NCI-H1694 treated with DMSO at 0.1 percent for 48 hours (cell line): ENCODE data around the gene METTL8.
"Not testable (repeated sequence)": the region's sequence is repeated elsewhere in the genome, so short reads cannot be mapped to it uniquely, and the experiment has no call there.

Source experiments
- DNase-seq: peaks from one replicate; lab custom pipeline; 2025; lab: John Stamatoyannopoulos, UW

METTL8 gene

DNA sequence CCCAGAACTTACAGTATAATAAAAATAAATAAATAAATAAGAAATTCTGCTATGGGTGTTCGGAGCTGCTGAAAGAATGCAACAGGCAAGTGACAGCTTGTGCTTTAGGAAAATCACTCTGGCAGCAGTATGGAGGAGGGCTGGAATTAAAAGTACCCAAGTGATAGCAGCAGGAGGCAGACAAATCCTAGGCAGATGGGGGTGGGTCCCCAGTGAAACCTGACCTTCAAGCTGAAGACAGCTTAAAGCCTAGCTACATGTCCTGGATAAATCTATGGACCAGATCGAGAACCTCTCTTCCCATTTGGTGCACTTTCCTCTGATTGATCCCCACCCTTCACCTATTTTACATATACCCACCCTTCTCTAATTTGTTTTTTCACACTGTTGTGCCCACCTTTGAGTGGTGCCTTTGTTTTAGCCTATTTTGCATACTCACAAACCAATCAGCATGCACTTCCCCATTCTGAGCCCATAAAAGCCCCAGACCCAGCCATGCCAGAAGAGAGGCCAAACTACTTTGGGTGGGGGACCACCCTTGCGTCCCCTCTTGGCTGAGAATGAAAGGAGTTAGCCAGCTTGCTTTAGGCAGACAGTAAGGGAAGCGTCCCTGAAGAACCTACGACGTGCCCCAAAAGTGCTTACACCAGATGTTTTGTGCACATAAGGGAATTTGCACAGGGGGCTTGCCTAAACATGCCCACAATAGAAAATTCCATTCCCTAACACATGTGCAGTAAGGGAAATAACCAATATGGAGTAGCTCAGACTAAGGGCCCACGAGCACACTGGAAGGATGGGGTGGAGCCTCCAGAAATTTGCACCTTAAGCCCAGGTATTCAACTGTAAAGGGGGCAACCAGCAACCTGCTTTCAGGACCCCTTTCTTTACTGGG is 3.0 kb downstream of the METTL8 start:
- DNase-seq: peak; percentile 51

DNA sequence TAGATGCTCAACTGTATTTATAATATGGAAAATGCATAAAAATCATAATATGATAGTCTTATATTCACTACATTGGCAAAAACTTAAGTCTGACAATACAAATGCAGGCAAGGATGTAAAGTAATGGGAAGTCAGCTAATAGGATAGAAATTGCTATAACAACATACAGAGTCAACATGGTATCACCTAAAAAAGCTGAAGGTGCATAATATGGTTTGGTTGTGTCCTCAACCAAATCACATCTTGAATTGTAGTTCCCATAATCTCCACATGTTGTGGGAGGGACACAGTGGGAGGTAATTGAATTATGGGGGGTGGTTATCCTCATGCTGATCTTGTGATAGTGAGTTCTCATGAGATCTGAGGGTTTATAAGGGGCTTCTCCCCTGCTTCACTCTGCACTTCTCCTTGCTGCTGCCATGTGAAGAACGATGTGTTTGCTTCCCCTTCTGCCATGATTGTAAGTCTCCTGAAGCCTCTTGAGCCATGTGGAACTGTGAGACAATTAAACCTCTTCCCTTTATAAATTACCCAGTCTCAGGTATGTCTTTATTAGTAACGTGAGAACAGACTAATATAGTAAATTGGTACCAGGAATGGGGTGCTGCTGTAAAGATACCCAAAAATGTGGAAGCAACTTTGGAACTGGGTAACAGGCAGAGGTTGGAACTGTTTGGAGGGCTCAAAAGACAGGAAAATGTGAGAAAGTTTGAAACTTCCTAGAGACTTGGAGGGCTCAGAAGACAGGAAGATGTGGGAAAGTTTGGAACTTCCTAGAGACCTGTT is 10.9 kb downstream of the METTL8 start:
- DNase-seq: not testable (repeated sequence)

DNA sequence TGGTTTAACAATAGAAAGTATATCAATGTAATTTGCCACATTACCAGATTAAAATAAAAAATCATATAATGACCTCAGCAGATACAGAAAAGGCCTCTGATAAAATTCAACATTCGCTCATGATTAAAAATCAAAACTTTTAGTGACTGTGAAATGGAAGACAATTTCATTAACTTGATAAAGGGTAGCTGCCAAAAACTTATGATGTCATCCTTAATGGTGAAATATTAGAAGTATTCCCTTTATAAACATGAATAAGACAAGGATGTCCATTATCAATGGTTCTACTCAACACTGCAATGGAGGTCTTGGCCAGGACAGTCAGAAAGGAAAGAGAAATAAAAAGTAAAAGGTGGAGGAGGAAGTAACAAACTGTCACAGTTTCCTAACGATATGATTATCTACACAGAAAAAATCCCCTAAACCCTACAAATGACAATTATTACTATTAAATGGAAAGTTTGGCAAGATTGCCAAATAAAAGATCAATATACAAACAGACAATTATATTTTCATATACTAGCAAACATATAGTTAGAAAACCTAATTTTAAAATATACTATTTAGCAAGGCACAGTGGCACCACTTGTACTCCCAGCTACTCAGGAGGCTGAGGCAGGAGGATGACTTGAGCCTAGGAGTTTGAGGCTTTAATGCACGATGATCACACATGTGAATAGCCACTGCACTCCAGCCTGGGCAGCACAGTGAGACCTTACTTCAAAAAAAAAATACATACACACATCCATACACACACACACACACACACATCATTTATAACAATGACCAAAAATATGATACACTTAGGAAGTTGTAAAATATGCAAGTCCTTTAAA is 12.8 kb downstream of the METTL8 start:
- no peak for DNase-seq

DNA sequence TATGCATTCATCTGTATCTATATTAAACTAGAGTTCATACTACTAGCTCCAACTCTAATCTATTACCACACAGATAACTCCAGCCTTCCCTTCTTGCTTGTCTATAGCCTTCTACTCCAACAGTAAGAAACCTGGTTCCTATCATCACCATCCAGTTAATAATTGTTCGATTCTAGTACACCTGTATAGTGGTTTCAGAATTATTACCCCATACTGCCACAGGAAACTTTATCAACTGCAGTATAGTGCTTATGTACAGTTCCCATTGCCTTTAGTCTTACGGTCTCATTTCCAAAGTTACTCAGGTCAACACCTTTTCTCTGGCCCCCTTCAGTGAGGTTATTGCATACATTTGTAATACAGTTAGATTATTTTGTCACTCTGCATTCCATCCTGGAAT is 14.5 kb downstream of the METTL8 start:
- no peak for DNase-seq

DNA sequence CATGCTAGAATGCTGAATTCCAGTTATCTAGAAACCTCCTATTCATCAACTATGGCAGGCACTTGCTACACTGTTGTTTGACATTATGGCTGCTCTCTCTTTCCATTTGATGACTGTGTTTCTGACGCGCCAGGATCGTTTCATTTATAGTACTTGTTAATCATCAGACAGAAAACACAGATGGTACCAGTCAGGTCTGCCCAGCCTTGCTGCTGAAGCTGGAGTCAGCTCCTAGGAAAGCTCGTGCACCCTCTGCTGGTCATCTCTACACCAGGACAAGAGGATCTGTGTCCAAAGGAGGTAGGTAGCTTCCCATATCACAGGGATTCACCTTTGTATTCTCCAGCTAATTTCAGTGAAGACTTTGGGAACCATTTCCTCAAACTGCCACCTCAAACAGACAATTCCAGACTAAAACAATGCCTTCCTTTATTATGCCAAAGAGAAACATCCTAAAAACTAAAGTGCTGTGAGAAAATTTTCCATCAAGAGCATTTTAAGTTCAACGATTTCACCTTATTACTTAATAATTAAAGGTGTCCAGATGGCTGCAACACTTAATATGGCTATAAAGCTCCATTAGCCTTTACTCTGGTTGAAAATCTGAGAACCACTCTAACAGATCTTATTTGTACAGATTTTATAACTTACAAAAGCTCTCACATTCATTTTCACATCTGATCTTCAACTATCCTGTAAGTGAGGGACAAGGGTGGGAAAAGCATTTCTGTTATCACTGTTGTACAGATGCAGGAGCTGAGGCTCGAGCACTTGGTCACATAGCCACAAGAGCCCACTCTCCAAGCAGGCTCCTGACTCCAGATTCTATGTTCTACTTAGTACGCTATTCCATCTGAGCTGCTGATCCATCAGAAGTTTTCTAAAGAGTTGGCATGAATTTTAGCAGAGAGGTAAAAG is 17.5 kb downstream of the METTL8 start:
- DNase-seq: peak; percentile 99

DNA sequence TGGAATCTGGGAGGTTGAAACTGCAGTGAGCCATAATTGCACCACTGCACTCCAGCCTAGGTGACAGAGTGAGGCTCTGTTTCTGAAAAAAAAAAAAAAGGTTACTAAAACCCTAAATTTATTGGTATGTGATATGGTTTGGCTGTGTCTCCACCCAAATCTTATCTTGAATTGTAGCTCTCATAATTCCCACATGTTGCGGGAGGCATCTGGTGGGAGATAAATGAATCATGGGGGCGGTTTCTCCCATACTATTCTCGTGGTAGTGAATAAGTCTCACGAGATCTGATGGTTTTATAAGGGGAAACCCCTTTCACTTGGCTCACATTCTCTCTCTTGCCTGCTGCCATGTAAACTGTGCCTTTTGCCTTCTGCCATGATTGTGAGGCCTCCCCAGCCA is 19.1 kb downstream of the METTL8 start:
- not testable (repeated sequence) for DNase-seq

DNA sequence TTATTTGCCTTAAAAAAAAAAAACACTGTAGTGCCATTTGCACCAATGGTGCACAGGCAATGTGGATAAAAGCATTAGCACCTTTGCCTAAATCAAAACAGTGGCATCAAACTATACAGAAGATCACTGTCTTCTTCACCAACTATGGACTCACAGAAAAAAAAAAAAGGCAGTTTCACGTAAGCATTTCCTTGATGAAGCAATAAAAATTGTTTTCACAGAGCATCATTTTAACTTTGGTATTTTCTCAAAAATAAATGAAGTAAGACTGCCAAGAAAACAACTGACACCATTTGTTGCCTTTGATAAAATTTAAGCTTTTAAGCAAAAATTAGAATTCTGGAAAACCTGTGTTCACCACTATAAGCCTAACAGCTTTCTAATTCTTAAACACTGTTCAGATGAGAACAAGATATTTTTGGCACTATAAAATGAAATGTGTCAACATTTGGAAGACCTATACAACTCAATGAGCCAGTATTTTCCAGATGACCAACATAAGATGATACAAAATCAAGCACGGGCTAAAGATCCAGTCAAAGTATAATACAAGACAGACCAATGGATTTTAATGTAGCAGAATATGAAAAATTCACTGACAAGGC is 21.1 kb downstream of the METTL8 start:
- no peak for DNase-seq

DNA sequence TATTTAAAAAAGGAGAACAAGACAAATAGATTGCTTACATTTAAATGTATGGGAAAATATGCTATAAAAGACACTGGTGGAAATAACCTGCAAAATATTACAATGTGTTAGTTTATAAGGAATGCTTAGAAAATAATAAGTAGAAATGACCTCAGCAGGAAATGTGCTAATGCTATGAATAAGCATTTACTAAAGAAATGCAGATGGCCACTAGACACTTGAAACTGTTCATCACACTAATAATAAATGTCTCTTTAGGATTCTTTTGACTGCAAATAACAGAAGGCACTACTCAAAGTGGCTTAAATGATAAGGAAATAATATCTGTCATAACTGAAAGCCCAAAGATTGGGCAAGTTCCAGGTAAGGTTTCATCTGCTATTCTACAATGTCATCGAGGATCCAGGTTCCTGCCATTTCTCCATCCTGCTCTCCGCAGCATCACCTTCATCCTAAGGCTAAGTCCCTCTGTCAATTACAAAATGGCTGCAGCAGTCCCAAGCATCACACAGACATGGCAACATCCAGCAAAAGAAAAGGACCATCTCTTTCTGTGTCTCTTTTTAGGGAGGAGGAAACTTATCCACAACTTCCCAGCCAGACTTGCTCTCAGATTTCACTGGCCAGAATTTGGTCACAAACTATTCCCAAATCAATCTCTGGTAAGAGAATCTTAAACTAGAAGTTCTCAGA is 21.9 kb downstream of the METTL8 start:
- DNase-seq: no peak

DNA sequence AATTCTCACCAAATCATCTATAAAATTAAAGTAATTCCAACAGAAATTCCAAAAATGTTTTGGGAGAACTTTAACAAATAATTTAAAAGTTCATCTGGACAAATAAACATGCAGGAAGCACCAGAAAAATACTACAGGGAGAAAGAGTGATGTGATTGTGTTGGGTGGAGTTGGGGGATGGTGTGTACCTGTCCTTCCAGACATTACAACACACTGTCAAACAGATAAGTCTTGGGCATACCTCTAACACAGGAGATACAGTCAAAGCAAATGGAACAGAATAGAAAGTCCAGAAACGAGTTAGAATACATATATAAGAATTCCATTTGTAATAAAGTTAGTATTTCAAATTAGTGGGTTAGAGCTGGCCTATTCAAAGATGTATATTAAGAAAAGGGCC is 22.6 kb downstream of the METTL8 start:
- DNase-seq: no peak

DNA sequence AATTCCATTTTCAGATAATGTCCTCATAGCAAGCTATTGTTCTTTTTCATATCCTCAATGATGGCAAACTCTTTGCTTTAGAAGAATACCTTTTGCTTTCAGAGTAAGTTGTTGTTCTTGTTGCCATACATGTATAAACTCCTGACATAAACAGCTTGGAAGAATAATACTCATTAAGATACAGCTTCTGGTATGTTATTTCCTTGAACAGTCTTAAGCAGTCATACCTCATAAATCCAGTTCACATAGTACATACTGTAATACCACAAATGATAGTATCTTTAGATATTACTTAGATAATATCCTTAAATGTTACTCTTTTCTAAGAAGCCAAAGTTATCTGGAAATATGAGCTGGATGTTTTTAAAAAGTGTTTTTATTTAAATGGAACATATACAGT is 23.2 kb downstream of the METTL8 start:
- DNase-seq: no peak

DNA sequence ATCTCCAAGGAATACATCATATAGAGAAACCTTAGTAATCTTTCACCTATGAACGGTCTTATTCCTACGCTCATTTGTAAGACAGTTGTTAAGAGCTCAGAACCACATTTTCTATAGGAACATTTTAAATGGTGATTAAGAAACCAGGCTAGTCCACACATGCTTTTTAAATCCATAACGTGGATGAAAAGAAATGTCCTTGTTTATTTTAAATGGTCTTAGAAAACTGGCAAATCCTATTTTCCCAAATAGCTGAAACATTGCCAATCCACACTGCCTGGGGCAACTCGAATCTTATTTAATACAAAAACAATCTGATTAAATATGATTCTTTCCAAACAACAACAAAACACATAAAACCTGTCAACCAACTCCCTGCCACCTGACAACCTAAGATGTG is 23.7 kb downstream of the METTL8 start:
- DNase-seq: no peak

DNA sequence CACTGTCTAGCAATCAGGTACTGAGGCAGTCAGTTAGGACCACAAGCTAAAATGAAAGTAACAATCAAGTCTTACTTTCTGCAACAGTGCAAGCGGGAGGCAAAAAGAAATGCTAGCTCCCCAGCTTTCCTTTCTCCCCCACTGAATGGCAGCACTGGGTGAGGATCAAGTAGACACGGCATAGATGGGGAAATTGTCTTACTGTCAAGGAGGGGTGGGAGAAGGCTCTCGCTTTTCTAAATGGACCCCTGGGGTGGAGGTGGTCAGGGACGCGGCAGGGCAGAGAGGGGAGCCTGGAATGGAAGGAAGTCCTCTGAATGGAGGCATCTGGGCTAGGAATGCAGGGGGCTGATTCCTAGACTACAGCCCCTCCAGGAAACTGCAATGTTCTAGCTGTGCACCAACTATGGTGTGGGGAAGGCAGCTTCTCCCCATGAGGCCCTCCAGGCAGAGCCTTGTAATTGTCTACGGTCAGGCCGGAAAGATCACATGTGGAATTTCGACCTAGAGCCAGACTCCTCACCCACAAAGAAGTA is 24.3 kb downstream of the METTL8 start:
- no peak for DNase-seq

DNA sequence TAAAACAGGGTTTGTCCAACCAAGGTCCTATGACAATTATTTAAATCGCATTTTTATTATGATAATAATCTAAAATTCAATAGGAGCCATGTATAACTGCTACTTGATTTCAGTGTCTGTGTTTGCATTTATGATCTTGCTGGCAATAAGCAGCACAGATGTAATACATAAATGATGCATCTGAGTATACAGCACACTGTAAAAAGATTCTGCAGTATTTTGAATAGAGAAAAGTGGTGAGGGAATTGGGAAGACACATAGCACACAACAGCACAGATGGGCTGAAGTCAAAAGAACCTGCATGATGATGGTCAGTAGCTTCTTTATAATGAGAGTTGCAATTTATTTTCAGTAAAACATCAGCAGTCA is 26.1 kb downstream of the METTL8 start:
- DNase-seq: no peak

DNA sequence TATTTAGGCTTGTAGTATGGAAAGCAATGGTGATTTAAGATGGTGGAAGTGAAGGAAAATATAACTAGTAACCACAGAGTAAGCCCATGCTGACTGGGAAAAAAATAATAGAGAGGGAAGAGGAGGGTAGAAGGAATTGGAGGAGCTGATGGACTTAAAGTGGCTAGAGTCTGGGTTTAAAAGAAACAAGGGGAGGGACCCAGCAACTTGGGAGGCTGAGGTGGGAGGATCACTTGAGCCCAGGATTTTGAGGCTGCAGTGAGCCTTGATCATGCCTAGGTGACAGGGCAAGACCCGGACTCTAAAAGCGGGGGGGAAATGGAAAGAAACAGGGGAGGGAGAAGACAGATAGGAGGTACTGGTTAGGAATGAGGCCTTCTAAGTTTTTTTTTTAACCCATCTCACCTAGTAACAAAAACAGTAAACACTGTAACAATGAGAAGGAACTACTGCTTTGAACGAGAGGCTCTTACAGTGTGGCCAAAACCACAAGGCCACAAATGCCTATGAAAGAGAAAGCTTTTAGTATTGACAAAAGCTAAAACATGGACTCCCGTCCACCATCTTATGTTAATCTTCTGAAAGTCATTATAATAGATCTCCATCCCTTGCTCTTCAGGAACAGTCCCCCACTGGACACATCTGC is 26.6 kb downstream of the METTL8 start:
- no peak for DNase-seq

DNA sequence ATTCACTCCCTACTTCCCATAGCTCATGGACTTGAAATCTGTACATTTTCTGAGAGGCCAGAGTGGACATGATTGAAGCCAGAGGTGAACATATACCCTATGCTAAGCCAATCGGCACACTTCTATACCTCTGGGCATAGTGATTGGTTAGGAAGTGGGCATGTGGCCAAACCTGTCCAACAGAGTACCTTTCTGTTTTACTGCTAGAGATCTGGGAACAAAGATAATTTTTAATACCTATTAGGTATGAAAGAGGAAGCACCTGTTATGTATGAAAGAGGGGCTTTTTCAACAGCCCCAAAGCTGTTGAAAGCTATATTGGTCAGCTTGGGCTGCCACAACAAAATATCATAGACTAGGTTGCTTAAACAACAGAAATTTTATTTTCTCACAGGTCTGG is 27.7 kb downstream of the METTL8 start:
- no peak for DNase-seq

DNA sequence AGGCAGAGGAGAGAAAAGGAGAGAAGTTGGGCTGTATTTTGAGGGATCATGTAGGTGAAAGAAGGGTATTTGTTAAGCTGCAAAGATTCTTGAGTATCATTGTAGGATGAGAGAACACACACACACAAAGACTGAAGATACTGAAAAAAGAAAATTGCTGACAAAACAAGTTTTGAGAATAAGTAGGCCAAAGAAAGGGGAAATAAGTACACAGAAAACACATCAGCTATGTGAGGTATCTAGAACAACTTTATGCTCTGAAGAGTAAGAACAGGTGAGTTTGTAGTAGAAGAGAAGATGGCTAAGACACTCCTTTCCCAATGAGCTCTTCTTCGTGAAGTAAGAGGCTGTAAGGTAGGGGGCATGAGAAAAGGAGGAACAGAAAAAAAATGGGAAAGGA is 28.2 kb downstream of the METTL8 start:
- no peak for DNase-seq

DNA sequence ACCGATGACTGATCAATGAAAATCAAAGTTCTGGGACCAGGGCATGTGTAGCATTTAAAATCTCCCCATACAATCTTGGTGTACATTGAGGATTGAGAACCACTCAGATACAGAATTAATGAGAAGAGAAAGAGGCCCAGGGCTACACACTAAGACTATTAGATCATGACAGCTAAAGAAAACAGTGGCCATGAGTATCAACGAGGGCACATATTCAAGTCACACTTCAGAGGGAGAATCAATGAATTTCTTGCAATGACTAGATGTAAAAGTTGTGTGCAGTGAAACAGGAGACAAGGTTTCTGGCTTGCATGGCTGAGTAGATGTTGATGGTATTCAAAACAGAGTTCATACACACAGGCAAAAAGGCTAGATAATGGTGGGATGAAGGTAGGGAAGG is 29.1 kb downstream of the METTL8 start:
- no peak for DNase-seq

DNA sequence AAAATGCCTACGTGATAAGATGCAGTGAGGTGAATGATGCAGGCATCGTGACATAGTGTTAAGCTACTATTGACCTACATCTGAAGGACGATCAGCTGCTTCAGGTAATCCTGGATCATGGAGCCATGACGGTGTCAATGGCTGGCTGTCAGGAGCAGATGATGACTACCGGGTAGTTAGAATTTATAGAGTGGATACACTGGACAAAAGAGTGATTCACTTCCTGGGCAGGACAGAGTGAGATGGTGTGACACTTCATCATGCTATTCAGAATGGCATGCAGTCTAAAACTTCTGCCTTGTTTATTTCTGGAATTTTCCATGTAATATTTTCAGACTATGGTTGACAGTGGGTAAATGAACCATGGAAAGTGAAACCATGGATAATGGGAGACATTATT is 29.5 kb downstream of the METTL8 start:
- DNase-seq: no peak

DNA sequence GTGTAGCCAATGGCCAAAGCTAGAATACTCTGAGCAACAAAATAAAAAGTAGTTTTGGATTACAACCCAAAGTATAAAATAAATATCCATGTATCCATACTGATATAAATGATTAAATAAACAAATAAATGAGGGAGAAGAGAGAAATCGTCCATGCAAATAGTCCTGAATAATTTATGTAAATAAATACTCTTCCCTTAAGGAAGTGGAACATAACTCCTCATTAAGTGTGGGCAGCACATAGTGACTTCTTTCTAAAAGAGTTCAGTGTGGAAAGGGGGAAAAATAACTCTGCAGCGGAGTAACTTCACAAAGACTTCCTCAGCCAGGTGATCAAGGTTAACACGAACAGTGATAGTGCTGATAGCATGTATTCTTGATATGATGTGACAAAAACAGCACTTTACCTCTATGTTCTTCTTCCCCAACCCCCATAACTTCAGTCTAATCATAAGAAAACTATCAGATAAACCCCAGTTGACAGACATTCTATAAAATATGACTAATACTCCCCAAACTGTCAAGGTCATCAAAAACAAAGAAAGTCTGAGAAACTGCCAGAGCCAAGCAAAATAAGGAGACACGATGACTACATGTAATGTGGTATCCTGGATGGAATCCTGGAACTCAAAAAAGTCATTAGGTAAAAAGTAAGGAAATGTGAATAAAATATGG is 30.7 kb downstream of the METTL8 start:
- no peak for DNase-seq
